Subcutaneous adipose tissue (tissue), 4 donors: ENCODE measurements around the gene ABHD17A. TPM values are rescaled to one million over a fixed set of nuclear protein-coding genes. Genes with fewer than 3 reads are reported as not detected.

Experiments
- total RNA-seq, 4 donors: library from RNA; depleted of rRNA; stranded (reverse); fragments of >200 nt; gene quantifications; one replicate each; pipeline ENCODE4 v1.1.0, GENCODE V29; 2016
- TF ChIP-seq, protein P1 (sequence below): fragments of 450-650 bp; IDR thresholded peaks from one replicate; pipeline ENCODE4 v1.5.1; 2016; ENCODE audit warnings: low read depth, mild to moderate bottlenecking, control low read depth, antibody characterized with exemption, moderate library complexity

The ABHD17A gene
- total RNA-seq, 4 donors from 2014 or later = 43.7 to 88.9 (median 56.8) TPM

DNA sequence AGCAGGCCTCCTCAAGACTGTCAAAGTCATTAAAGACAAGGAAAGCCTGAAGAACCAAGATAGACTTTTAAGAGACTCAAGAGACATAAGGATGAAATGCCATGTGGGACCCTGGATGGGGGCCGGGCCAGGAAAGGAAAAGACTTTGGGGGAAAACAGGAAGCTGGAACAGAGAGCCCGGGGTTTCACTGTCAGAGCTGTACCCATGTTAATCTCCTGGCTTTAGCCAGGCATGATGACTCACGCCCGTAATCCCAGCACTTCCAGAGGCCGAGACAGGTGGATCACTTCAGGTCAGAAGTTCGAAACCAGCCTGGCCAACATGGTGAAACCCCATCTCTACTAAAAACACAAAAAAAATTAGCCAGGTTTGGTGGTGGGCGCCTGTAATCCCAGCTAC lies 16.3 kb downstream of the ABHD17A start:
- TF ChIP-seq, protein P1, sequence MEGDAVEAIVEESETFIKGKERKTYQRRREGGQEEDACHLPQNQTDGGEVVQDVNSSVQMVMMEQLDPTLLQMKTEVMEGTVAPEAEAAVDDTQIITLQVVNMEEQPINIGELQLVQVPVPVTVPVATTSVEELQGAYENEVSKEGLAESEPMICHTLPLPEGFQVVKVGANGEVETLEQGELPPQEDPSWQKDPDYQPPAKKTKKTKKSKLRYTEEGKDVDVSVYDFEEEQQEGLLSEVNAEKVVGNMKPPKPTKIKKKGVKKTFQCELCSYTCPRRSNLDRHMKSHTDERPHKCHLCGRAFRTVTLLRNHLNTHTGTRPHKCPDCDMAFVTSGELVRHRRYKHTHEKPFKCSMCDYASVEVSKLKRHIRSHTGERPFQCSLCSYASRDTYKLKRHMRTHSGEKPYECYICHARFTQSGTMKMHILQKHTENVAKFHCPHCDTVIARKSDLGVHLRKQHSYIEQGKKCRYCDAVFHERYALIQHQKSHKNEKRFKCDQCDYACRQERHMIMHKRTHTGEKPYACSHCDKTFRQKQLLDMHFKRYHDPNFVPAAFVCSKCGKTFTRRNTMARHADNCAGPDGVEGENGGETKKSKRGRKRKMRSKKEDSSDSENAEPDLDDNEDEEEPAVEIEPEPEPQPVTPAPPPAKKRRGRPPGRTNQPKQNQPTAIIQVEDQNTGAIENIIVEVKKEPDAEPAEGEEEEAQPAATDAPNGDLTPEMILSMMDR = no peak

DNA sequence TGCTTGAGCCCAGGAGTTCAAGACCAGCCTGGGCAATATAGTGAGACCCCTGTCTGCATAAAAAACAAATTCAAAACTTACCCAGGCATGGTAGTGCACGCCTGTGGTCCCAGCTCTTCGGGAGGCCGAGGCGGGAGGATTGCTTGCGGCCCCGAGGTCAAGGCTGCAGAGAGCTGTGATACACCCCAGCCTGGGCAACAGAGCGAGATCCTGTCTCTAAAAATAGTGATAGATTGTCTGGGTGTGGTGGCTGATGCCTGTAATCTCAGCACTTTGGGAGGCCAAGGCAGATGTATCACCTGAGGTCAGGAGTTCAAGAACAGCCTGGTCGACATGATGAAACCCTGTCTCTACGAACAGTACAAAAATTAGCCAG lies 18.0 kb downstream of the ABHD17A start:
- TF ChIP-seq, protein P1 = no peak

DNA sequence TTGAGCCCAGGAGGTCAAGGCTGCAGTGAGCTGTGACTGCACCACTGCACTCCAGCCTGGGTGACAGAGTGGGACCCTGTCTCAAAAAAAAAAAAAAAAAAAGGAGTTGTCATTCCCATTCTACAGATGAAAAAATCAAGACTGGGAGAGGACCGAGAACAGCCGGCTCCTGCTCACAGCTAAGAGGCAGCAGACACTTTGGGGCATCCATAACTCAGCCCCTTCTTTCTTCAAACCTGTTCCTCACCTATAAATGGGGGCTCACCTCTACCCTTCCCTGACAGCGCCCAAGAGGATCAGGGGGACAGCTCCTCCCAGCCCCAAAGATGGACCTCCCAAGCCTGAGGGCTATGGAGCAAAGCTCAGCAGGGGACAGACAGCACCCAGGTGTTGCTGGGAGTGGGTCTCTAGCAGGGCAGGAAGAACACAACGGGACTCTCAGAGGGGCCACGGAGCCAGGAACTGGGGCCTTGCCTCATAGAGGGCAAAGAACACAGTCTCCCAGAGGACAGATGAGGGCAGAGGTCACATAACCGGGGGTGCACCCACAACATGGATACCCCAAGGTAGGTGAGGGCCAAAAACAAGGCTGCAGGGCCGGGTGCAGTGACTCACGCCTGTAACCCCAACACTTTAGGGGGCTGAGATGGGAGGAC lies 18.5 kb downstream of the ABHD17A start:
- TF ChIP-seq, protein P1 = no peak

DNA sequence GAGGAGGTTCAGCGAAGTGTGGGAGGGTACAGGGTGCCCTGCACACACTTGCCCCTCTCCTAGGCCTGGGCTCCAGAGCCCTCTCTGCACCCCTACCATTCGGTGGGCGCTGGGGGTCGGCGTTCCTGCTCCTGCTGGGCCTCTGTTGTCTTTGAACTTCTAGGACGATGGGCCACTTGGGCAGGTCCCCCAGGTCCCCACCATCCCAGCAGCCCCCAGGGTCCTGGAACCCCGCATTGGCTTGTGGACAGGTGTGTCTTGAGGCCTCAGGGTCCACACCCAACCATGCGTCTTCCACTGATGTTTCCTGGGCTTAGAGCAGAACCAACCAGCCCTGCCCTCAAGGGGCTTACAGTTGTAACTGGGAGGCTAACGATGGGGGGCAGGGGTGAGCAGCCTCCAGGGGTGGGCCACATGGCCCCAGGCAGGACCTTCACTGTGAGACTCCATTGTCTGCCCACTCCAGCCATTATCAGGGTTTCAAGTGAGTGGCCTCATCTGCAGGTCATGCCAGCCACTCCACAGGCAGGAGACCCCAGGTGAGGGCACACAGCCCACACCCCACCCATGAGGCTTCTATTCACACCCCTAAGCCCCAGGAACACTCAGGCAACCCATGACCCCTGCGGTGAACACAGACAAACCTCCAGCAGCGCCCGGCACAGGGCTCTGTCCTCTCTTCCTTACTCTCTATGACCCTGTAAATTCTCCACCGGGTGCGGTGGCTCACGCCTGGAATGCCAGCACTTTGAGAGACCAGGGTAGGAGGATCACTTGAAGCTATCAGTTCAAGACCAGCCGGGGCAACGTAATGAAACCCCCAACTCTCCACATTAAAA lies 19.9 kb downstream of the ABHD17A start:
- TF ChIP-seq, protein P1 = no peak

DNA sequence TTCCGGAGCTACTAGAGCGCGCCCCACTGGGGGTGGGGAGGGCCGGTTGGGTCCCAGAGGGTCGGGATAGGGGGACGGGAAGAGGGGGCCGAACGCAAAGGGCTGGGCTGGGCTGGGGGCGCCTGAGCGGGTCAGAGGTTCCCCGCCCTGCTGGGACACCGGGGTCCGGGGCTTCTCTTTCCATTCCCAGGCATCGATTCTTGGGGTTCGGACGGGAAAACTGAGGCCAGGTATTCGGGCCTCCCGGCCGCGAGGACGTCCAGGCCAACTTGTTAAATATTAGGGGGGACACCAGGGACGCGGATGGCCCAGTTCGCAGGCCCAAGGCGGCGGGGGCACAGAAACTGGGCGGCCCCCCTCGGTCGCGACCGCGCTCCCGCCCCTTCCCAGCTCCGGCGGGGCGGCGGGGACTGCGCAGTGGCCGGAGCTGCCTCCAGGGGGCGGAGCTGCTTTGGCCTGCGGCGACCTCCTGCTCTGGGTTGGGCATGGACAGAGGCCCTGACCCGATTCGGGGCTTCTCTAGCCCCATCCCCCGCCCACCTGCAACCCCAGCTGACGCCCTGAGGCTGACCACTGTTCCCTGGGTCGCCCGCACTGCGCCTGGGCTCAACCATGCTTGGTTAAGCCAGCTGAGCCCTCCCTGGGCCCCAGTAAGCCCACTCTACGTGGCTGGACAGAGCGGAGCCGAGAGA lies 20.7 kb downstream of the ABHD17A start:
- TF ChIP-seq, protein P1 = no peak

DNA sequence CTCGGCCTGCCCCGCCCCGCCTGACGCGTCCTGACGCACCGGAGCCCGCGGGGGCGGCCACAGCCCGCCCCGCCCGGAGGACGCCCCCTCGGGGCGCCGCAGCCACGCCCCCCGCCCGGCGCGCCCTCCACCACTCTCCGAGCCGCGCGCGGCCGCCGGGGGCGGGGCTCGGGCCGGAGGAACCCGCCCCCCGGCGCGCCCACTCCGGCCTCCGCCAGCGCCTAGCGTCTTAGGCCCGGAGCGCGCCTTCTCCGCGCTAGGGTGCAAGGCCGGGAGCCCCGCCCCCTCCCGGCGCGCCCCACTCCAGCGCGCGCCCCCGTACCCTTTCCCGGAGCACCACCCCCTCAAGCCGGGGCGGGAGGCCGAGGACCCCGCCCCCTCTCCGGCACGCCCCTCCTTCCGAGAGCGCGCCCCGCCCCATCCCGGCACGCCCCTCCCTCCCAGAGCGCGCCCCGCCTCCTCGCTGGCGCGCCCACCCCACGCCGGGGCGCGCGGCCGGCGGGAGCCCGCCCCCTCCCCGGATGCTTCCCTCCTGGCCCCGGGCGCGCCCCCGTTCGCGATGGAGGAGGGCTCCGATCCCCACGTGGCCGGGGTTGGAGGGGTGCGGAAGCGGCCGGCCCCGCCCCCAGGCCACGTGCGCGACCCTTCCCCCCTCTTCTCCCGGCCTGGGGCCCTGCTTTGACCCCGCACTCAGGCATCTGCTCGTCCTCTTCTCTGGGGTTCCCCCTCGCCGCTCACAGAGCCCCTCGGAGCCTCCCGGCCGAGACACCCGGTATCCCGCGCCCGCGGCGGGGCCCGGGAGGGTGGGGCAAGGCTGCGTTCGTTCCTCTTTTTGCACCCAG lies 21.4 kb downstream of the ABHD17A start:
- TF ChIP-seq, protein P1 = no peak
